ENCODE results near the gene GATA5.

The GATA5 gene

DNA sequence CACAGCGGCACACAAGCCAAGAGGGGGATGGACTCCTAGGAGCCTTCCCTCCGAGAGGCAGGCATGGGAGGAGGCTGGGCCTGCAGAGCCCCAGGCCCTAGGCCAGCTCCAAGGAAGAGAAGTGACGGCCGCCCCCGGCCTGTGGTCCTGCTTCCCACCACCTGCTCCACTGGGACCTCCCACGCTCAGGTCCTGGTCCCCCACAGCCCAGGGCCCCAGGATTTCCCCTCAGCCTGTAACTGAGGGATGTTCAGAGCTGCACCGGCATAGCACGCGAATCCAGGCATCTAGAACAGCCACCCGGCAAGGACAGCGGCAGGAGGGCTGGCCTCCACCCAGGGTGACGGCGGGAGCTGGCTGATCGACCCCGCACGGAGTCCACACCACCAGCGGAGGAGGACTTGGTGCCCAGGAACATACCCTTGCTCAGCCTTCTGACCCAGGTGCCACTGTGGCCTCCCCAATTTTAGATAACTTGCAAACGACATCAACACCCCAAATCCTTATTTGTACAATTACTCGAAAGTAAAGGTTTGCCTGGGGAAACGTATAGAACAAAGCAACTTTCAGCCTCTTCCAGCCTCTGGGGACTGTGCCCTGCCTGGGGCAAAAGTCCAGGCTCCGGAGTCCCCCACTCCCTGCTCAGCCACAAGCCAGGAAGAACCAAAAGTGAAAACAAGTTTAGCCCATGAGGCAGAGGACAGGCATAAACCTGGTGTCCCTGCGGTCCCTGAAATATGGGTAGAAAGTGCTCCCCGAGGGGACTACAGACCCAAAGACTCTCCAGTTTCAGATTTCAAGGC is 3.5 kb downstream of the GATA5 start:
- no peak for DNase-seq (ENCODE audit: low read depth)

DNA sequence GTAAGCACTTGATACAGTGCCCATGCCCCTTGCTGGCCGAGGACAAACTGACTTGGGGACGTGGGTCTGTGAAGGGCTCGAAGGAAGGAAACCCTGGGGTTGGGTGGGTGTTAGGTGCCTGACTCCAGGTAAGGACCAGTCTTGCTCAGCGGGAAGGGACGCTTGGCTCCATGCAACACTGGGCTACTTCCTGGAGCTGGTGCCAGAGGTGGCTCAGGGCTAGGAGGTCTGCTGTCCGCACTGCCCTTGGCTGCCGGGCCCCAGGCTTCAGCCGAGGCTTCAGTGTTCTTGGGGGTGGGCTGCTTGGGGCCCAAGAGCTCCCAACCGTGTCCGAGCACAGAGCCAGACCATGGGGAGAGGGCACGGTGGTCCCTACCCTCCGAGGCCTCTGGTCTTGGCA is 5.3 kb downstream of the GATA5 start:
- no peak for DNase-seq (ENCODE audit: low read depth)

DNA sequence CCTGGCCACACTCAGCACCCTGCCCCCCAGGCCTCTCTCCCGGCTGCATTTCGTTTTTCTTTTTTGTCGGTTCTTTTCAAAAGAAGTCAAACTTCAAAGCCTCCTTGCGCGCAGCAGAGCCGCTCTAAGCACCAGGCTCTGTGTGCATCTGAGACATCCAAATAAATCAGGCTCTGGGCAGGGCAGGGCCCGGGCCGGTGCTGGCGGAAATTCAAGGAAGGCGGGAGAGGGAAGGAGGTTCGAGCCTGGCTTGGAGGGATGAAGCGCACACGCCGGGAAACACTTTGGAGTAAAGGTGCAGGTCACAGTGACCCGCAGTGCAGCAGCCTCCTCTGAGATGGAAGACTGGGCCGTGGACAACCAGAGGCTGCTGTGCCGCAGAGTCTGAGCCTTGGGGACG is 5.8 kb downstream of the GATA5 start:
- DNase-seq (ENCODE audit: low read depth) = no peak

DNA sequence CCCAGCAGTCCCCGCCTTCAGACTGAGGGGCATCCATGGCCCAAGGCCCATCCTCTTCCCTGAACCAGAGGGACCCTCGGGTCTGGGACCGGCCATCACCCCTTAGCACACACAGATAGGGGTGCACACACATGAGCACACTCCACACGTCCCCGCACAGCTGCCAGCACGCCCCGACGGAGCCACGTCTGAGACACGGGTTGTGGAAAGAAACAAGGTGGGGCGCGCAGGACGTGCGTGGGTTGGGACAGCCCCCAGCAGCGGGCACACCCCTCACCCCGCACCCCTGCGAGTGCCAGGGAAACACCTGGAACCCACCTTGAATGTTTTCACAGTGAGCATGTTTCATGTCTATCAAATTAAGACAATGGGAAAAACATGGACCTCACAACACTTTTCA is 6.4 kb downstream of the GATA5 start:
- DNase-seq (ENCODE audit: low read depth) = no peak

DNA sequence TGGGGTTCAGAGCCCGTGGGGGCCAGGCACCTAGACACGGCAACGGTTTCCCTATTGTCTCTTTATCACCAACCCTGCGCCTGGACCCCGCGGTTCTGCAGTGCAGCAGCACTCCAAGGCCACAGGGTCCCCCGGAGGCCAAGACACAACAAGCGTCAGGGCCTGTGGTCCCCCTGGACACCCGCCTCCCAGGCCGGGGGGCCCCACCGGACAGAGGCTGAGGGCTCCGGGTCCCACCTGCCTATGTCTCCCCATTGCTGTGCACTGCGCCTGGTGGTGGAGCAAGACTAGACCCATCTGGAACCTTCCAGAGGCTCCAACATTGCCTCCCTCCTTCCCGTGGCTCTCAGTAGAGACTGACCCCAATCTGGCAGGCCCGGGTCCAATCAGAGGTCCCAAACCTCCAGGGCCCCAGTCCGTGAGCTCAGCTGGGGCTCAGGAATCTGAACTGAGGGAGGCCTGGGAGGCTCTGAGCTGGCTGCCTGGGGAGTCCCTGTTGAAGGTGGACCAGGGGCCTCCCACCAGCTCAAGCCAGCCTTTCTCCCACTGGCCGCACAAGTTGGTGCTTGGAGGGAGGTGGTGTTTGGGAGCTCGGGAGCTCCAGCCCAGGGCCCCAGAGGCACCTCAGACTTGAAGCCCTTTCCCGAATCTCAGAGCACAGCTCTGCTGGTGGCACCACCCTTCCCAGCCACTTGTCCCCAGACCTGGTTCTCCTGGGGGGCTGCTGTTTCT is 8.8 kb downstream of the GATA5 start:
- DNase-seq (ENCODE audit: low read depth) = no peak

DNA sequence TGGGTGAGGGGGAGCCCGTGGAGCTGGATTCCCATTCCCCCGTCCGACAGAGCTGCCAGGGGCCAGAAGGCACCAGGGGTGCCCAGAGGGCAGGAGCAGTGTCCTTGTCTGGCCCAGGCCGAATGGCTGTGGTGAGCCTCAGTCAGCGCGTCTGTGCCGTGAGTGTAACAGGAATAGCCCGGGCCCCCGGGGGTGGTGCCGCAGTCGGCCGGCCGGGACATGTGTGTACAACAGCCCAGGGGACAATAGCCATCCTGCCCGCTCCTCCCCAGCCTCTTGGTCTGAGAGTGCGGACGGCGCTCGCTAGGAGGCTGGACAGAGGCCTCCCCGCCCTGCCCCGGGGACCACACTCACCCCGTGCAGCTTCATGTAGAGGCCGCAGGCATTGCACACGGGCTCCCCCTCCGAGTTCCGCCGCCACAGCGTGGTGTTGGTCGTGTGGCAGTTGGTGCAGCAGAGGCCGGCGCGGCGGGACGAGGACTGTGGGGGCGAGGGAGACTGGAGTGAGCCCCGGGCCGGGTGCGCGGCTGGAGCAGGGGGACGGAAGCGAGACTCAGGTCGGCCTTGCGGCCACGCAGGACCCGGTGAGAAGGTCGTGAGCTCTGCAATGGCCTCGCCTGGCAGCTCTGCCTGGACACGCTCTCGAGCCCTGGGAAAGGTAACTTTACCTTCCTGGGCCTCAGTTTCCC is 9.6 kb downstream of the GATA5 start:
- DNase-seq (ENCODE audit: low read depth) = no peak

DNA sequence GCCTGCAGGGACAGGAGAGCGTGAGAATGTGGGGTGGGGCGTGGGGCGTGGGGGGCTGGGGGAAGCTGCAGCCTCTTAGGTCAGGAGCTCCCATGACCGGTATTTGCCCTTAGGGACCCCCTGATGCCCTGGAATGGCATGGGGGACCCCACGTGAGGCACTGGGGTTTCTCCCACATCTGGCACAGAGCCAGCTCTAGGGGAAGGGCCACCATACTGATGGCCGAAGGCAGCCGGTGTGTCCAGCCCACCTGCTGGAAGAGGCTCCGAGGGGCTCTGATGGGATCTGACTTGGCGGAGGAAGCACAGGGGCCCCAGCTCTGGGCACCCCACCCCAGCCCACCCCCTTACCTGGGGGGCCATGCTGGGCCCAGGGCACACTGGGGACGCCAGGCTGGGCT is 10.8 kb downstream of the GATA5 start:
- DNase-seq (ENCODE audit: low read depth) = no peak

DNA sequence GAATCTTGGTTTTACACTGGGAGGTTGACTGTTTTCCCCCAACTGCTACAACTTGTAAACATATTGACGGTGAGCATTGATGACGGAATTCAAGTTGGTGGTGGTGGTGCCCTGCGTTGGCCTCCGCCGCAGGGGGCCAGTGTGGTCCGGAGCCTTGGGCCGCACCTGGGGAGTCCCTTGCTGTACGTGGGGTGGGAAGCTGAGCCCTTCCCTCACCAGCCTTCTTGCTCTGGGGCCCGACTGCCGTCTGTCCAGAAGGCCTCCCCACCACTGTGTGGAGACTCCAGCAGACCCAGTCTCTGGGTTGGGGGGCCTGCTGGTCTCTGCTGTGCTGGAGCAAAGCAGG is 11.4 kb downstream of the GATA5 start:
- DNase-seq (ENCODE audit: low read depth) = no peak

DNA sequence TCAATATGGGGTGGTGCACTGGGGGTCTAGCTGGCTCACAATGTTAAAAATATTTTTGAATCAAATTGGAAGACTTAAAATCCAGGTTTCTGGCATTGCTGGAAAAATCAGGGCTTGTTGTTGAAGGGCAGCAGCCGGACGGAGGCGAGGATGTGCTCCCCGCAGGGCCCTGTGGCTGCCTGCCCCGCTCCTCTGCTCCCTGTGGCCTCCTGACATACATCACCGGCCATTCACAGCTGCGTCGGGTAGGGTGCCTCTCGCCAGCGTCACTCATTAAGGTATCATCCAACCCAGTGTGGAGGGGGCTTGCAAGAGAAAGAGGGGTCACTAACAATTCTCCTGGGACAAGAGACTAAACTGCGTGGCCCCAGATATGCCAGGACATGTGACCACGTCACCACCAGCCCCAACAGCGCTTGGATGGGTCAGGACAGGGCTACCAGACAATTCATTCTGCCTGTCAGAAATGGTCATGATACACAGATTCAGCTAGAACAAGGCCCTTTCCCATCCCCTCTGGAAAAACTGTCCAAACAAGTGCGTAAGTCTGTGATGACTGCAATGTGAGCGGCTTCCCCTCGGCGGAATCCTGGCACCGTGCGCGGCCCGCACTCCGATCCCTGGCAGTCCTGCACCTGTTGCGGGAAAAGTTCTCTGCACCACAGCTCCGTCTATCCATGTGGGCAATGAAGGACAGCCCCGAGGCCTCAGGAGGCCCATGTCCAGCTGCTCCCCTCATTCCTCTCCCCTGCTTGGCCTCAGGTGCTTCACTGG is 12.0 kb downstream of the GATA5 start:
- no peak for DNase-seq (ENCODE audit: low read depth)

DNA sequence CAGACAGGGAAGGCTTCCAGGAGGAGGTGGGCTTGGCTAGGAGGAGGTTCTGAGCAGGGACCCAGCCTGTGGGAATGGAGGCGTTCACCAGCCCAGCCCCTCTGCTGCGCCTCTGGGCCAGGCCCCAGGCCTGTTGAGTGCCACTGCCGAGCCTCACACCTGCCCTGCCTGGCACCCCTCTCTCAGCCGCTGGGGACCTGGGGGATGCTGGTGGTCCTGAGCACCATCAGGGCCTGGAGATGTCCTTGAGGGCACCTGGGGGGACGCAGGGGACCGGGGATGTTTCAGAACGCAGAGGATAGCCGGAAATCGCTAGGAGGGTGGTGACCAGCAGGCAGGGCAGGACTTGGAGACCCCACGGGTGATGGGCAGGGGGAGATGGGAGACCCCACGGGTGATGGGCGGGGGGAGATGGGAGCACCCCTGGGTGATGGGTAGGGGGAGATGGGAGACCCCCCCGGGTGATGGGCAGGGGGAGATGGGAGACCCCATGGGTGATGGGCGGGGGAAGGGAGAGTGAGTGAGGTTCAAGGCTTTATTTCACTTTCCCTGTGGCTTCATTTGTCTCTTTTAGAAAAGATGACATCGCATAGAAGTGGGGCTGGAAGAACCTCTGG is 12.7 kb downstream of the GATA5 start:
- no peak for DNase-seq (ENCODE audit: low read depth)

DNA sequence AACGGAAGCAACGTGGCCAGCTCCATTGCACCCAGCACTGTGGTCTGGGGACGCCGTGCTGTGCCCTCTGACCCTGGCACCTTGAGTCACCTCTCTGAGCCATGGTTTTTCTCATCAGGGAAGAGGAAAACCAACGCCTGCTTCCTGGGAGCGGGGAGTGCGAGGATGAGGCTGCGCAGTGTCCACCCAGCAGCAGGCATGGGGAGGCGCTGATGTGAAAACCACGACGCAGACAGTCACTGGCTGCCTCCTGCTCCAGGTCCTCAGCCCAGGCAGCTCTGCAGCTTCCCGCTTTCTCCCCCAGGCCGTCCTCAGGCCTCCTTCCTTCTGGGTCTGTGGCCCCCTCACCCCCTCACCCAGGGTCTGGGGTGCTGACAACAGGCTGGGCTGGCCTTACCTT is 14.0 kb downstream of the GATA5 start:
- DNase-seq (ENCODE audit: low read depth) = no peak

DNA sequence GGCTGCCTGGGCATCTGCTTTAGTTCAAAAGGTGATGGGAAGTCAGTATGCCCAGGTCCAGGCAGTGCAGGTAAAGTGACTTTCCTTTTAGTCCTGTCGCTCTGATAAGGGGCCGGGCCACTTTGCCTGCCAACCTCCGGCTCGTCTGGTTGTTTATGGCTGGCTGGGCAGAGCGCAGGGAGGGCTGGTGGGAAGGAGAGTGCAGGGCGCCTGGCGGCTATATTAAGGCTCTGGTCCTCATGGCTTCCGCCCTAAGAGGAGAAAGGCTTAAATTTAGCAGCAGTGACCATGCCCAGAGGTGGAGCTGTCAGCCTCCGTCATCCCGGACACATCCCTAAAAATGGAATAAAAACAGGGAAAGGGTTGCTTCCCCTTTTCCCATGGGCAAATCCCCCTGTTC is 14.6 kb downstream of the GATA5 start:
- no peak for DNase-seq (ENCODE audit: low read depth)

DNA sequence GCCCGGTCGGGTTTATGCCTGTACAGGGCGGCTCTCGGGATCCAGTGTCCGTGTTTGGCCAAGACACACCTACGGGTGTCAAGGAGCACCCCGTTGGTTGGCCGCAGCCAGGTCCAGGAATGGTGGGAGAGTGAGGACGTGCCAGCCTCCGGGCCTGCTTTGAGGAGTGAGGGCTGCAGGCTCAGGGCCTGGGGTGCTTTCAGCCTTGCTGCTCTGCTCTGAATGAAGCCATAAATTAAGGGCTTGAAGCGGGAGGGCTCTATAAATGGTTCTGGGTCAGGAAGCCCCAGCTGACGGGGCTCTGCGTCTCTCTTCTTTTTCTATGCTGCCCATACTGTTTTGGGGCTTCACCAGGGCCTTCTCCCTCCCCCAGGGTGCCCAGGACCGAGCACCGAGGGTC is 15.1 kb downstream of the GATA5 start:
- no peak for DNase-seq (ENCODE audit: low read depth)

DNA sequence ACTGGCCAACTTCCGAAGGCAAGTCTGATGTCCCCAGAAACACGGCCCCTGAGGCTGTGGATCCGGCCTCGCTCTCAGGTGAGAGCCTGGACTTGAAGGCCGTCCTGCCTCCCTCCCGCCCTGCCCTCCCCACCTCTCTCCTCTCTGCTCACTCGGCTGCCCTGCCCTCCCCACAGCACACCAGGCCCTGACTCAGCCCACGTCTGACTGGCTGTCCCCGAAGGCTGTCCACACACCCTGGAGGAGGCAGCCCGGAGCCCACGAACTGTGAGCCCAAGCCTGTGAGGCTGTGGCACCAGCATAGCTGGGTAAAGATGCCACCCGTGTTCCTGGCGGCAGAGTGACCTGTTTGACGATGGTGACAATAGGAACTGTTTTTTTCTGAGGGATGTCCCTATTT is 16.3 kb downstream of the GATA5 start:
- no peak for DNase-seq (ENCODE audit: low read depth)

DNA sequence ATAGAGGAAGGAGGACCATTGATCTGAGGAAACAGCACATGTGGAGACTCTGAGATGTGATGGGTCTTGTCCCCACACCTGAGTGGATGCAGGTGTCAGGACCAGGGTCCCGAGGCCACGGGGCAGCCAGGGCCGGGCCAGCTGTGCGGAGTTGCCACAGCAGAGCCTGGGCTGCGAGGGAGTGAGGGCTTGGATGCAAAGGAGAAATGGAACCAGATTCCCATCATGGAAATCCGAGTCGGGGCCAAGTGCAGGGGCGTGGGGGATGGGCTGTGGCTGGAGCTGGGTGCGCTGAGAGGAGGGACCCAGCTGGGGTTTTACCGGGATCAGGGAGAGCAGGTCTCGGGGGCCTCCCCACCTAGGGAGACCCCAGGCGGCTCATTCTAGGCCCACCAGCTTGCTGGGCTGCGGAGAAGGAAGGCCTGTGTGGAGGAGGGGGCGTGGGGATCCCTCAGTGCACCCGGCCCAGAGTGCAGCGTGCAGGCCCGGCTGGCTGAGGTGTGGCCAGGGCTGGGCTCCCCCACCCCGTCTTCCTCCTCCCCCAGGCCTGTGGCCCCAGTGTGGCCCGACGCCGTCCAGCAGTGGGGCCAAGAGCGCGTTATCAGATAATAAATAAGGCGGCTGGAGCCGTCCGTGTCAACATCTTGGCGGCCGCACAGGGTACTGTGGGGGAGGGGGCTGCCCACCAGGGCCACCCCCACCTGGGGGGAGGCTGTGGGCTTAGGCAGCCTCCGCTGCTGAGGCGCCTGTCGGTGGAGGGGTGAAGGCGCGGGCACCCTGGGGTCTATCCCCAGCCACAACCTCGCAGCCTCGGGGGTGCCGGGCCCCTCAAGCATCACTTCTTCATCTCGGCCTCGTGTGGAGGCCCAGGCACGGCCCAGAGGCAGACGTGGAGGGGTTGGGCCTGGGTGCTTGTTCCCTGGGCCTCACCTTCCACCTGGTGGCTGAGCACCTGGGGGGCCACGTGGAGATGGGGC is 17.2 kb downstream of the GATA5 start:
- DNase-seq (ENCODE audit: low read depth) = no peak

DNA sequence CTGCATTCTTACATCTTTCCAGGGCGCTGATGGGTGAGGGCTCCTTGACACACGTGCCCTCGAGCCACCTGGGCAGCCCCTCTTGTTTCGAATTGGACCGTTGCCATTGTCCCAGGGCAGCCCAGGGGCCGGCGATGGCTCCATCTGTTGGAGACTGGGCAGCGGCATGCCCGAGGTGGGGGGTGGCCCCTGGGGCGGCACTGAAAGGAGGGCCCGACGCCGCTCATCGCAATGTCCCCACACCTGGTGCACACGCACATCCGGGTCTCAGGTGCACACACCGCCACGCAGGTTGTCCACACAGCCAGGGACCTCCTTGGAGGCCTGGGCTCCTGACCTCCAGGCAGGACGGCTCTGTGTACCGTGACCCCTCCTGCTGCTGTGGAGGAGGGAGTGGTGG is 18.0 kb downstream of the GATA5 start:
- no peak for DNase-seq (ENCODE audit: low read depth)

DNA sequence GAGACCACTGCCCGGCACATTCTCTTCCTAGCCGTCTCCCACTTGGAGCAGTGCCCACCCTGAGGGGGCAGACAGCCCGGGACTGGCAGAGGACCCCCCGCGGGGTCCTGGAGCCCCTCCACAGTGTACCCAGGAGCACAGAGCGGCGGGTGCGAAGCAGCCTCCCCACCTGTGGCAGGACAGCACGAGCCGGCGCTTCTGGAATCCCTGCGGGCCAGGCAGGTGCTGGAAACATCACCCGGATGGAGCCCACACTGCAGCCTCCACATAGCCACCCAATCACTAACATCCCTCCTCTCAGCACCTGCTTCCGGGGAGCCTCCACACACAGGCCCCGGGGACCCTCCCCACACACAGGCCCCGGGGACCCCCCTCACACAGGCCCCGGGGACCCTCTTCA is 18.7 kb downstream of the GATA5 start:
- no peak for DNase-seq (ENCODE audit: low read depth)

DNA sequence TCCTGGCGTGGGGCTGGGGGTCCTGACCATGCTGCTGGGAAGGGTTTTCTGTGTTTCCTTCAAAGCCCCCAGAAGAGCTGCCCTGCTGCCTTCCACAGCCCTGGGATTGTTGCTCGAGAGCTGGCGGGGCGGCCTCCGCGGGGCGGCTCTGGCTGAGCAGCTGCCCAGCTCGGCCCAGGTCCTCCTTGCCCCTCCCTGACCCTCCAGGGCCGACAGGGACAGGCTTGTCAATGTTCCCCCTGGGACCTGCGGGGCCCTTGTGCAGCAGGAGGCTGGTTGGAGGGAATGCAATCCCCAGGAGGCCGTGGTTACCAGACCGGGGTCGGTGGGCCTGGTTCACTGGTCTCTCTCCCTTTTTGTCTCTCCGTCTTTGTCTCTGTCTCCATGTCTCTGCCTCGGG is 19.9 kb downstream of the GATA5 start:
- DNase-seq (ENCODE audit: low read depth) = no peak

DNA sequence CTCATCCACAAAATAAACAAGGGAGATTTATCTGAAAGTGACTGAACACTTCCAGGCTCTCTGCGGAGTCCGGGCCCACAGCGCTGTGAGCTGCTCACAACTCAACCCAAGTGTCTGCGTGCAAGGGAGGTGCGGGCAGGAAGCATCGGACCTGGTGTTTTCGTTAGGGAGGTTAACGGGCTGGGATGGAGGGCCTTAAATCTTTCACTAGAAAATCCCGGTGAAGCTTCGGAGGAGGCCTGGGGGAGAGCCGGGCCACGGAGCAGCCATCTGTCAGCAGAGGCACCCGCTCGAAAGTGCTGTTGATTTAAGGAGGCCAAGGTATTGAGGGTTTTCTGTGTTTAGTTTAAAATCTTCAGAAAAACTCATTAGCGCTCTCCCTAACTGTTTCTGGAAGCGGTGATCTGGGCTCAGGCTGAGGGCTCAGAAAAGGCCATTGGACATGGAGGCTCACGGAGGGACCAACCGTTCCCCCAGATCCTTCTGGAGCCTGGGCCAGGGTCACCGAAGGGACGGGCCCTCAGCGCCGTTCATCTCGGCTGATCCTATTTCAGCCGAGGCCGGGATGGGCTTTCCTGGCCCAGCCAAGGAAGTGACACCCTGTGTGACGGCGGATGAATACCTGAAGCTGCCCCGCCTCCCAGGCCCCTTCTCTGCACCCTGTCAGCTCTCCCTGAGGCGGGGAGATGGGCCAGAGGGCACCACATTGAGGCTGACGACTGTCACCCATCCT is 20.7 kb downstream of the GATA5 start:
- DNase-seq (ENCODE audit: low read depth) = no peak

DNA sequence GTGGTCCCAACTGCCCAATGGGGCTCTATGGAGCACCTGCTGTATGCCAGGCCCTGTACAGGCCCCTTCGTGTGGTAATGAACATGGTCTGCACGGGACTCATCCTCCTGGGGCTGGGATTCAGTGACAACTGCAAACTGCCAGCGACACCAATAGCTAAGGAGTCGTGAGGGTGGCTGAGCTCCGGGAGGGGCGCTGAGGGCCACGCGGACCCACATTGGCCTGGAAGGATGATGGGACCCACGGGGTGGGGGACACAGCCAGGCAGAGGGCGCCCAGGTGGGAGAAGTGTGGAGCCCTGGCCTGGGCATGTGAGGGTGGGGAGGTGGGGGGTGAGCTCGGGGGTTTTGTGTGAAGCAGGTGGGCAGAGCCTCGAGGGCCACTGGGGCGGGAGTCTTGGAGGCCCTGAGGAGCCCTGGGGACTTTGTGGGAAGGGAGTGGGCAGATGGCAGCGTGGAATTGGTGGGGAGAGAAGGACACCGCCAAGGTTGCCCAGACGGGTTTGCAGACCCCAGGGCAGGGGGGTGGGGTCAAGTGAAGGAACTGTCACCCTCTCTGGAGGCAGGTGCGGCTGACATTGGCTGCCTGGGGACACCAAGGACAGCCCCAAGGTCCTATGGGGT is 22.5 kb downstream of the GATA5 start:
- DNase-seq (ENCODE audit: low read depth) = no peak

Measured in activated T-cell treated with anti-CD3 and anti-CD28 coated beads for 1 hour (primary cell).